Epithelial cell of proximal tubule (primary cell): Measurements from ENCODE around the gene CFAP58. TPM values are rescaled to one million over a fixed set of nuclear protein-coding genes. Genes with fewer than 3 reads are reported as not detected.
"Not testable (repeated sequence)": the region's sequence is repeated elsewhere in the genome, so short reads cannot be mapped to it uniquely, and the experiment has no call there.

Experiments
- DNase-seq: peaks from one replicate; pipeline ENCODE4 v3.0.0-alpha.2; 2011; ENCODE audit warnings: low read depth
- H3K4me3 ChIP-seq: 2 replicates; pipeline ENCODE4 v1.5.1; 2011; ENCODE audit warnings: low read depth, mild to moderate bottlenecking, low read length
- CTCF ChIP-seq: conservative IDR thresholded peaks from 2 replicates; pipeline ENCODE4 v1.5.1; 2012; ENCODE audit warnings: low read depth, mild to moderate bottlenecking, low read length
- total RNA-seq: library from RNA; depleted of rRNA; stranded (reverse); fragments of >200 nt; gene quantifications from 2 replicates; pipeline ENCODE4 v1.2.3, GENCODE V29; 2015

The CFAP58 gene
- total RNA-seq, 1 donor from 2014 or later: 0.23 TPM

DNA sequence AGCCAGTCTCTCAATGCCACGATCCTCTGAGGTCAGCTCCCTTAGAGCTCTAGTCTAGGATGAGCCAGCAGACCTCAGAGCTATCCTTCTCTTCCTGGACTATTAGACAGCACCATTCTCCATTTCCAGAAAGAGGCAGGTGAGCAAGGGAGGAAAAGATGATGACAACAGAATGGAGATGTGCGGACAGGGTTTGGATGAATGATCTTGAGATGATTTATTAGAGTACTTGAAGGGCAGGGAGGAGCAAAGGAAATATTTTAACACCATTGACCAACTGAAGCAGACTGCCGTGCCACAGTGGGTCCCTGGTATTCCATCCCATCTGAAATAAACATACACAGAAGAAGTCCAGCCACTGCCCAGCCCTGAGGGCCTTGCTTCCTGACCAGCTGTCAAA is 94.3 kb downstream of the CFAP58 start:
- TF ChIP-seq CTCF: no peak
- no peak overlapping the region for H3K4me3 ChIP-seq

DNA sequence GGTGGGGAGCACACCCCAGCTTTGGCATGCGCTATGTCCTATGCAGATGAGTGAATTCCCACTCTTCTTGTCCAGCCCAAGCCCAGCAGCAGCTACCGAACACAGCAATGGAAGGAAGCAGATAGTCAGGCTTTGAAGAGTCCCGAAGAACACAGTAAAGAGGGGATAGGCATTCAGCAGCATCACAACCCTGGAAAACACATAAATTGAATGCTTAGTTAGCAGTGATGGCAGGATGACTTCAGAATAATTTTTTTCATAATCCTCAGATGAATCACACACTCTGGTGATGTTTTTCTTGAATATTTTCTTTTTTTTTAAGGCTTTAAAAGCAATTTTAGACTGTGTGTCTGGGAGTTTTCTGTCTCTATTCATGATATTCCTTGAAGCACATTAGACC is 95.8 kb downstream of the CFAP58 start:
- no peak for TF ChIP-seq CTCF
- no peak for DNase-seq
- no peak overlapping the region for H3K4me3 ChIP-seq

More for the DNA sequence above, 94.3 kb downstream of the CFAP58 start:
- no peak for DNase-seq

DNA sequence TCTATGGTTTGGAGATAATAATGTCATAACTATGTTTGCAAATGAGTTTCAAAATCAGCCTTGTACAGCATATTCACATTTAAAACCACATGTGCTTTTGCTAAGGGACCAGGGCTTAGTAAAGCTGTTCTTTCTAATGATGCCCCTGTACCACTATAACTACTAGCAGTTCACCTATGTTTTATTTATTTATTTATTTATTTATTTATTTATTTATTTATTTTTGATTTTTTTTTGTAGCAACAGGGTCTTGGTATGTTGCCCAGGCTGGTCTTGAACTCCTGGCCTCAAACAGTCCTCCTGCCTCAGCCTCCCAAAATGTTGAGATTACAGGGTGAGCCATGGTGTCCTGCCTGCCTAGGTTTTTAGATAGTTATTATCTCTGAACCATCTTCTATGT is 96.9 kb downstream of the CFAP58 start:
- no peak overlapping the region for H3K4me3 ChIP-seq
- no peak for TF ChIP-seq CTCF
- no peak for DNase-seq

GRCh38 chr10:104450954-104451353 is 97.3 kb downstream of the CFAP58 start:
- no peak for TF ChIP-seq CTCF
- DNase-seq: no peak
- H3K4me3 ChIP-seq: no peak overlapping the region

DNA sequence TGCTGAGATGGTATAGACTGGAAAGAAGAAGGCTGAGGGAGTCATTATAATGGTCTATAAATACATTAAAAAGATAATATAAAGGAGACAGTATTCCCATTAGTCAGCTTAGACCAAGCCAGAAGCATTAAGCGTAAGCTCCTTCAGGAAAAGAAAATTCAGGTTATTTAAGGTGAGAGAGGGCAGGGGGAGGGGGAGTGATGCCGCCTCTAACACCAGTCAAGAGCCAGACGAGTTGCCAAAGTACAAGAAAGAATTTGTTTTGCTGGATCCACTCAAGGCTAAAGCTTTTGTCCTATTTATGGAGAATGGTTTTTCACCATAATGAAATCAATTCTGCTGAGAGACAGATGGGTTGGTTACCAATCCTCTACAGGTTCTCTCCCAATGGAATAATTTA is 99.3 kb downstream of the CFAP58 start:
- TF ChIP-seq CTCF: no peak
- DNase-seq: no peak
- H3K4me3 ChIP-seq: no peak overlapping the region

- DNase-seq: no peak
- no peak for TF ChIP-seq CTCF
- H3K4me3 ChIP-seq: no peak overlapping the region
Observed at GRCh38 chr10:104456802-104457542, 103.3 kb downstream of the CFAP58 start.

DNA sequence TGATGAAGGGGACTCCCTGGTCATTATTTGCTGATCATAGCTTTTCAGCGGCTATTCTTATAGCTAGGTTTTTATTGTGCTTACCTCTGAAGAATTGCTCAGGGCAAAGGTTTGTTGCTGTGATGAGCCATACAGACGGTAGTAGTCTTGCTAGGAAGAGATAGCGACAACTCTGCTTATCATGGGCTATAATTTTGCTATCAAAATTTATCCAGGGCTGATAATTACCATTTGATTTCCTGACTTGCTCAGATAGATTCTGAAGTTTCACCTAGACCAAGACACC is 103.9 kb downstream of the CFAP58 start:
- H3K4me3 ChIP-seq: no peak overlapping the region
- no peak for TF ChIP-seq CTCF
- no peak for DNase-seq

- DNase-seq, H3K4me3 ChIP-seq: not testable (repeated sequence)
Observed at GRCh38 chr10:104465575-104465974, 111.9 kb downstream of the CFAP58 start.

DNA sequence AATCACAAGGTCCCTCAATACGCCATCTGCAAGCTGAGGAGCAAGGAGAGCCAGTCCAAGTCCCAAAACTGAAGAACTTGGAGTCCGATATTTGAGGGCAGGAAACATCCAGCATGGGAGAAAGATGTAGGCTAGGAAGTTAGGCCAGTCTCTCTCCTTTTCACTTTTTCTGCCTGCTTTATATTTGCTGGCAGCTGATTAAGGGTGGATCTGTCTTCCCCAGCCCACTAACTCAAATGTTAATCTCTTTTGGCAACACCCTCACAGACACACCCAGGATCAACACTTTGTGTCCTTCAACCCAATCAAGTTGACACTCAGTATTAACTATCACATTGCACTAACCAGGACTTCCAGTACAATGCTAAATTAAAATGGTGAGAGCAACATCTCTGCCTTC is 115.2 kb downstream of the CFAP58 start:
- H3K4me3 ChIP-seq, DNase-seq: not testable (repeated sequence)
